SK-N-SH treated with all-trans-retinoic acid at 6 μM for 48 hours (cell line): ENCODE measurements around the gene RPS6KA2.
A peak's percentile ranks its signal among the peaks of the same experiment; 100 is the strongest.

Experiments
- ATAC-seq: fragments of 200-7000 bp; cut with Tn5 transposase; 3 replicates; pipeline ENCODE4 v1.9.1; 2020; ENCODE audit warnings: mild to moderate bottlenecking, moderate library complexity
- ARNTL ChIP-seq: fragments of 450-650 bp; formaldehyde crosslinking; IDR thresholded peaks from 2 replicates; pipeline ENCODE4 v1.5.0; 2020; ENCODE audit warnings: low read depth, mild to moderate bottlenecking, moderate library complexity, borderline replicate concordance
- BACH2 ChIP-seq: fragments of 250-450 bp; sonication (Bioruptor Pico); IDR thresholded peaks from 2 replicates; pipeline ENCODE4 v1.9.0; 2021; ENCODE audit warnings: mild to moderate bottlenecking, borderline replicate concordance
- CSDC2 ChIP-seq: fragments of 250-450 bp; sonication (Bioruptor Pico); IDR thresholded peaks from 2 replicates; pipeline ENCODE4 v1.5.0; 2020; ENCODE audit warnings: mild to moderate bottlenecking, moderate library complexity
- ESRRG ChIP-seq: fragments of 250-450 bp; sonication (Bioruptor Pico); IDR thresholded peaks from 2 replicates; pipeline ENCODE4 v1.6.1; 2021; ENCODE audit warnings: mild to moderate bottlenecking
- GLIS3 ChIP-seq: fragments of 250-450 bp; sonication (Bioruptor Pico); IDR thresholded peaks from 2 replicates; pipeline ENCODE4 v1.5.0; 2020; ENCODE audit warnings: mild to moderate bottlenecking, moderate library complexity
- ISL1 ChIP-seq: fragments of 250-450 bp; sonication (Bioruptor Pico); IDR thresholded peaks from 2 replicates; pipeline ENCODE4 v2.1.2; 2022; ENCODE audit warnings: mild to moderate bottlenecking, moderate library complexity
- OSR1 ChIP-seq: fragments of 250-450 bp; sonication (Bioruptor Pico); IDR thresholded peaks from 2 replicates; pipeline ENCODE4 v1.8.0; 2022; ENCODE audit warnings: moderate library complexity, mild to moderate bottlenecking, inconsistent platforms
- RARB ChIP-seq: fragments of 250-450 bp; sonication (Bioruptor Pico); IDR thresholded peaks from 2 replicates; pipeline ENCODE4 v1.8.0; 2021; ENCODE audit warnings: mild to moderate bottlenecking, moderate library complexity
- TCF4 ChIP-seq: fragments of 250-450 bp; sonication (Bioruptor Pico); IDR thresholded peaks from 2 replicates; pipeline ENCODE4 v1.8.0; 2021; ENCODE audit warnings: mild to moderate bottlenecking, moderate library complexity, borderline replicate concordance
- TOX ChIP-seq: fragments of 250-450 bp; sonication (Bioruptor Pico); IDR thresholded peaks from 2 replicates; pipeline ENCODE4 v1.8.0; 2021; ENCODE audit warnings: mild to moderate bottlenecking, moderate library complexity, borderline replicate concordance
- ZC3H10 ChIP-seq: fragments of 250-450 bp; sonication (Bioruptor Pico); IDR thresholded peaks from 2 replicates; pipeline ENCODE4 v1.5.1; 2021; ENCODE audit warnings: mild to moderate bottlenecking, moderate library complexity
- ZFP3 ChIP-seq: fragments of 250-450 bp; sonication (Bioruptor Pico); IDR thresholded peaks from 2 replicates; pipeline ENCODE4 v1.5.0; 2020; ENCODE audit warnings: mild to moderate bottlenecking, moderate library complexity
- ZFP30 ChIP-seq: fragments of 450-650 bp; formaldehyde crosslinking; IDR thresholded peaks from 2 replicates; pipeline ENCODE4 v1.5.0; 2022; ENCODE audit warnings: mild to moderate bottlenecking, moderate library complexity
- ZNF565 ChIP-seq: fragments of 450-650 bp; formaldehyde crosslinking; conservative IDR thresholded peaks from 2 replicates; pipeline ENCODE4 v1.5.0; 2020; ENCODE audit warnings: low read depth, mild to moderate bottlenecking, moderate library complexity
- ZNF8 ChIP-seq: fragments of 450-650 bp; formaldehyde crosslinking; IDR thresholded peaks from 2 replicates; pipeline ENCODE4 v1.5.0; 2020; ENCODE audit warnings: mild to moderate bottlenecking, moderate library complexity
- TF ChIP-seq, protein P1 (sequence below): fragments of 250-450 bp; sonication (Bioruptor Pico); IDR thresholded peaks from 2 replicates; pipeline ENCODE4 v1.8.0; 2020; ENCODE audit warnings: mild to moderate bottlenecking, moderate library complexity, borderline replicate concordance
- TF ChIP-seq, protein P2 (sequence below): fragments of 250-450 bp; sonication (Bioruptor Pico); IDR thresholded peaks from 2 replicates; pipeline ENCODE4 v1.5.1; 2021; ENCODE audit warnings: mild to moderate bottlenecking, moderate library complexity
- TF ChIP-seq, protein P3 (sequence below): fragments of 250-450 bp; sonication (Bioruptor Pico); IDR thresholded peaks from 2 replicates; pipeline ENCODE4 v1.8.0; 2021; ENCODE audit warnings: low read depth, mild to moderate bottlenecking, moderate library complexity, borderline replicate concordance
- TF ChIP-seq, protein P4 (sequence below): fragments of 250-450 bp; sonication (Bioruptor Pico); IDR thresholded peaks from 2 replicates; pipeline ENCODE4 v1.5.1; 2020; ENCODE audit warnings: low read depth, mild to moderate bottlenecking, moderate library complexity

The RPS6KA2 gene

DNA sequence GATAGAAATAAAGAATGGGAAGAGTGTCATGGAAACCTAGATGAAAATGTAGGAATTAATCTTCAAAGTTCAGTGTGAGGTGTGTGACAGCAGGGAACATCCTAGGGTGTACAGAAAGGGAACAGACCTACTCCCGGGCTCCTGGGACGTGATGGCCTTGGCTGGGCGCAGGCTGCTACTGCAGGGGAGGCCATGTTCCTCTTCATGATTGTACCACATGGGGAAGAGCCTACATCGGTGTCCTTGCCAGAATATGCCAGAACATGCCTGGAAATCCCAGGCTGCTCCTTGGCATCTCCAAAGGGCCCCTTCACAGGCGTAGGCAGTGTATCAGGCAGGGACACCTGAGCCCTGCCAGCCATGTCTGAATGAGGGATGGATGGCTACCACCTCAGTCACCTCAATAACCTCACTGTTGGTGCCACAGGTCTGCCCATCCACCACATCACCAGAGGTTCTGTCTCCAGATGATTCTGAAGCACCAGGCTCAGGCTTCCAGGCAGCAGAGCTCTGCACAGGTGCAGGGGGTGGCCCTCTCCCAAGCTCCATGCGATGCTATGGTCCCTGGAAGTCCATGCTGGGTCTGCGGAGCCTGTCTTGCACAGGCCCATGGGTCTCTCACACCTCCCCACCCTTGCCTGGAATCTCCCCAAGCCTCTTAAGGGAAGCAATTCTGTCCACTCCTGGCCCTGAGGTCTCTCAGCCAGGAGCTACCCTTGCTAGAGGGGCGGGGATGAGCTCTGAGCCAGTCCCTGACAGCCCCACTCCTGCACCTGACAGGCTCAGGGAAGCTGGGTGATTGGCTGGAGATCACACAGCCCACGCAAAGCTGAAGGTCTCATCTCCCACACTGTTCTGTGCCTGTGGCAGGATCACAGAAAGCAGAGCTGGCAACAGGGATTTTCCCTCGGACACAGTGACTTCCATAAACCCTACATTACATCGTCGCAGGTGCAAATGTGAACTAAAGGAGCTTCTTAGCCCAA is 60.7 kb downstream of the RPS6KA2 start:
- ATAC-seq, result peak; percentile 18
- TF ChIP-seq, protein P1, sequence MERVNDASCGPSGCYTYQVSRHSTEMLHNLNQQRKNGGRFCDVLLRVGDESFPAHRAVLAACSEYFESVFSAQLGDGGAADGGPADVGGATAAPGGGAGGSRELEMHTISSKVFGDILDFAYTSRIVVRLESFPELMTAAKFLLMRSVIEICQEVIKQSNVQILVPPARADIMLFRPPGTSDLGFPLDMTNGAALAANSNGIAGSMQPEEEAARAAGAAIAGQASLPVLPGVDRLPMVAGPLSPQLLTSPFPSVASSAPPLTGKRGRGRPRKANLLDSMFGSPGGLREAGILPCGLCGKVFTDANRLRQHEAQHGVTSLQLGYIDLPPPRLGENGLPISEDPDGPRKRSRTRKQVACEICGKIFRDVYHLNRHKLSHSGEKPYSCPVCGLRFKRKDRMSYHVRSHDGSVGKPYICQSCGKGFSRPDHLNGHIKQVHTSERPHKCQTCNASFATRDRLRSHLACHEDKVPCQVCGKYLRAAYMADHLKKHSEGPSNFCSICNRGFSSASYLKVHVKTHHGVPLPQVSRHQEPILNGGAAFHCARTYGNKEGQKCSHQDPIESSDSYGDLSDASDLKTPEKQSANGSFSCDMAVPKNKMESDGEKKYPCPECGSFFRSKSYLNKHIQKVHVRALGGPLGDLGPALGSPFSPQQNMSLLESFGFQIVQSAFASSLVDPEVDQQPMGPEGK (CRISPR knock-in tag), result no peak
- no peak for TF ChIP-seq TCF4 (CRISPR knock-in tag)
- TF ChIP-seq BACH2 (CRISPR knock-in tag), result no peak
- no peak for TF ChIP-seq OSR1 (CRISPR knock-in tag)
- TF ChIP-seq ZNF565, result no peak
- TF ChIP-seq, protein P2, sequence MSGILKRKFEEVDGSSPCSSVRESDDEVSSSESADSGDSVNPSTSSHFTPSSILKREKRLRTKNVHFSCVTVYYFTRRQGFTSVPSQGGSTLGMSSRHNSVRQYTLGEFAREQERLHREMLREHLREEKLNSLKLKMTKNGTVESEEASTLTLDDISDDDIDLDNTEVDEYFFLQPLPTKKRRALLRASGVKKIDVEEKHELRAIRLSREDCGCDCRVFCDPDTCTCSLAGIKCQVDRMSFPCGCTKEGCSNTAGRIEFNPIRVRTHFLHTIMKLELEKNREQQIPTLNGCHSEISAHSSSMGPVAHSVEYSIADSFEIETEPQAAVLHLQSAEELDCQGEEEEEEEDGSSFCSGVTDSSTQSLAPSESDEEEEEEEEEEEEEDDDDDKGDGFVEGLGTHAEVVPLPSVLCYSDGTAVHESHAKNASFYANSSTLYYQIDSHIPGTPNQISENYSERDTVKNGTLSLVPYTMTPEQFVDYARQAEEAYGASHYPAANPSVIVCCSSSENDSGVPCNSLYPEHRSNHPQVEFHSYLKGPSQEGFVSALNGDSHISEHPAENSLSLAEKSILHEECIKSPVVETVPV (CRISPR knock-in tag), result no peak
- TF ChIP-seq, protein P3, sequence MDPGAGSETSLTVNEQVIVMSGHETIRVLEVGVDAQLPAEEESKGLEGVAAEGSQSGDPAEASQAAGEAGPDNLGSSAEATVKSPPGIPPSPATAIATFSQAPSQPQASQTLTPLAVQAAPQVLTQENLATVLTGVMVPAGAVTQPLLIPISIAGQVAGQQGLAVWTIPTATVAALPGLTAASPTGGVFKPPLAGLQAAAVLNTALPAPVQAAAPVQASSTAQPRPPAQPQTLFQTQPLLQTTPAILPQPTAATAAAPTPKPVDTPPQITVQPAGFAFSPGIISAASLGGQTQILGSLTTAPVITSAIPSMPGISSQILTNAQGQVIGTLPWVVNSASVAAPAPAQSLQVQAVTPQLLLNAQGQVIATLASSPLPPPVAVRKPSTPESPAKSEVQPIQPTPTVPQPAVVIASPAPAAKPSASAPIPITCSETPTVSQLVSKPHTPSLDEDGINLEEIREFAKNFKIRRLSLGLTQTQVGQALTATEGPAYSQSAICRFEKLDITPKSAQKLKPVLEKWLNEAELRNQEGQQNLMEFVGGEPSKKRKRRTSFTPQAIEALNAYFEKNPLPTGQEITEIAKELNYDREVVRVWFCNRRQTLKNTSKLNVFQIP (CRISPR knock-in tag), result no peak
- TF ChIP-seq ZC3H10 (CRISPR knock-in tag), result no peak
- no peak for TF ChIP-seq ESRRG (CRISPR knock-in tag)
- no peak for TF ChIP-seq ISL1 (CRISPR knock-in tag)
- TF ChIP-seq, all 23 proteins: peak for 0

DNA sequence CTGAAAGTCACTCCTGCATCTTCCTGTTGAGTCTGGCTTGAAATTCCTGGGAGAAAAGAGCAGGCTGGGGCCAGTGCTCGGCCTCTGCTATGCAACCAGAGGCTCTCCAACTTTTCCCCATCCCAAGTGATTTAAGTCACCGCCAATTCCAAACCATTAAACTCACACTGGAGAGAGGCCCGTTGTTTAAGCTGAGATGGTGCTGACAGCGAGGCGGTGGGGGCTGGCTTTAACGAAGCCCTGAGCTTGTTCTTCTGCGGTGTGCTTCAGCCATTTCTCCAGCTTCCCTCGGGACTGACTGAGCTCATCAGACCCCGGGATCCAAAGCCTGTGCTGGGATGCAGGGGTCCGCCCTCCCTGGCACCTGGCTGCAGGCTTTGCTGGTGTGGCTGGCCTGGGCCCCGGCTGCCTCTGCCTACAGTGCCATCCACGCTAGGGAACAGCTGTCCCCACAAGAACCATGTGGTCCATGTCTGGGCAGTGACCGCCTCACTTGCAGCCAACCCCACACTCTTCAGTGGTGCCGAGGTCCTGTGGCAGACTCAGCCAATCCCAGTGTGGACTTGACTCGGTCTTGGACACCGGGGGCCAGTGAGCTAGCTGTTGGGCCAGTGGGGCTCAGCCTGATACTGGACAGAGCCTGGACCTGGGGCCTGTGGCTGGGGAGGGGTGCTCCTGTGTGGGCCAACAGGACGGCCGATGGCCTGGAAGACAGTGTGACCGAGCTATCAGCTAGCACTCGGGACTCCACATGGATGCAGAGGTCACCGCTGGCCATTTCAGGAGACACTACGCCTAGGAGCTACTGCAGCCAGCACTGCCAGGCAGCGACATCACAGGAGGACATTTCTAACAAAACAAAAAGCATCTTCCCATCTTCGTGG is 61.7 kb downstream of the RPS6KA2 start:
- no peak for ATAC-seq
- TF ChIP-seq OSR1 (CRISPR knock-in tag) (no peak), ESRRG (CRISPR knock-in tag) (no peak), ZC3H10 (CRISPR knock-in tag) (no peak), TOX (CRISPR knock-in tag) (no peak), TCF4 (CRISPR knock-in tag) (no peak), ZFP3 (CRISPR knock-in tag) (no peak)
- TF ChIP-seq, protein P3 (CRISPR knock-in tag), result no peak

DNA sequence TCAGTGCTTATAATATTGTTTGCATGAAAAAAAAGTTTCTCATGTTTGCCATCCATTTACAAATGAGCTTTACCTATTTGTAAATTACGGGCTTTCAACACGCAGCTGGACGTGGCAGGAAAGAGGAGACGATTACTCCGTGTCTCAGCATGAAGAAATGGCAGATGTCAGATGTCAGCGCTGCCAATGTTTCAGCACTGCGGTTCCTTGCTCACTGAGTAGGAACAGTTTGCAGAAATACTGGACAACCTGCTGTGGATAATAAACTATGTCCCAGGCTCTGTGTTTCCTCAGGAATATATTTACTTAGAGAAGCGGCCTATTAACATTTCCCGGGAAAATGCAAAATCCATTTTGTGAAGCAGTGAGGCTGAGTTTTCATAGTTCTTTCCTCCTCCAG is 63.2 kb downstream of the RPS6KA2 start:
- no peak for ATAC-seq
- no peak for TF ChIP-seq ARNTL (CRISPR knock-in tag)
- TF ChIP-seq CSDC2, result no peak
- TF ChIP-seq, protein P1 (CRISPR knock-in tag), result no peak
- TF ChIP-seq ZFP3 (CRISPR knock-in tag), result no peak
- TF ChIP-seq RARB, result no peak
- no peak for TF ChIP-seq GLIS3
- no peak for TF ChIP-seq TOX (CRISPR knock-in tag)
- TF ChIP-seq, protein P4, sequence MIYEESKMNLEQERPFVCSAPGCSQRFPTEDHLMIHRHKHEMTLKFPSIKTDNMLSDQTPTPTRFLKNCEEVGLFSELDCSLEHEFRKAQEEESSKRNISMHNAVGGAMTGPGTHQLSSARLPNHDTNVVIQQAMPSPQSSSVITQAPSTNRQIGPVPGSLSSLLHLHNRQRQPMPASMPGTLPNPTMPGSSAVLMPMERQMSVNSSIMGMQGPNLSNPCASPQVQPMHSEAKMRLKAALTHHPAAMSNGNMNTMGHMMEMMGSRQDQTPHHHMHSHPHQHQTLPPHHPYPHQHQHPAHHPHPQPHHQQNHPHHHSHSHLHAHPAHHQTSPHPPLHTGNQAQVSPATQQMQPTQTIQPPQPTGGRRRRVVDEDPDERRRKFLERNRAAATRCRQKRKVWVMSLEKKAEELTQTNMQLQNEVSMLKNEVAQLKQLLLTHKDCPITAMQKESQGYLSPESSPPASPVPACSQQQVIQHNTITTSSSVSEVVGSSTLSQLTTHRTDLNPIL (CRISPR knock-in tag), result no peak
- TF ChIP-seq ZNF8, result no peak
- TF ChIP-seq, protein P2 (CRISPR knock-in tag), result no peak
- no peak for TF ChIP-seq ZFP30 (CRISPR knock-in tag)
- TF ChIP-seq OSR1 (CRISPR knock-in tag), result no peak
